RWPE1 (cell line): Measurements from ENCODE around the gene N4BP3.
A peak's percentile ranks its signal among the peaks of the same experiment; 100 is the strongest.

Experiments used
- CTCF ChIA-PET: fragments of 350-600 bp; sonication (Branson Sonifier 250); formaldehyde crosslinking; extraction: SDS; loops from one replicate; lab custom pipeline; 2021; lab: Yijun Ruan, JAX
- POLR2A ChIA-PET: fragments of 400-600 bp; formaldehyde crosslinking; extraction: SDS; loops from one replicate; lab custom pipeline; 2020; ENCODE audit warnings: antibody characterized with exemption; ENCODE audit not compliant: low non-redundant PET; lab: Yijun Ruan, JAX
- DNase-seq: peaks from one replicate; pipeline ENCODE4 v3.0.0; 2012; ENCODE audit warnings: low spot score
- H3K27ac ChIP-seq: fragments of 450-650 bp; 2 replicates; pipeline ENCODE4 v1.5.1; 2017
- TF ChIP-seq, protein P1 (sequence below): fragments of 450-650 bp; conservative IDR thresholded peaks from 2 replicates; pipeline ENCODE4 v1.5.1; 2017; ENCODE audit warnings: low read depth, mild to moderate bottlenecking

The N4BP3 gene

GRCh38 chr5:178130576-178131445 lies 17.5 kb downstream of the N4BP3 start, which contains the start of gene RMND5B:
Gene RMND5B (plus strand): TSS chr5:178131014. CDS start chr5:178138120, 7,106 bp downstream.
- POLR2A ChIA-PET = interaction anchor here (0.6 to 2.0 kb wide), 3 partner anchors 9 to 560 kb away, joined by 4 to 8 read pairs (median 4); no protein-coding TSS in a partner anchor
- TF ChIP-seq, protein P1, sequence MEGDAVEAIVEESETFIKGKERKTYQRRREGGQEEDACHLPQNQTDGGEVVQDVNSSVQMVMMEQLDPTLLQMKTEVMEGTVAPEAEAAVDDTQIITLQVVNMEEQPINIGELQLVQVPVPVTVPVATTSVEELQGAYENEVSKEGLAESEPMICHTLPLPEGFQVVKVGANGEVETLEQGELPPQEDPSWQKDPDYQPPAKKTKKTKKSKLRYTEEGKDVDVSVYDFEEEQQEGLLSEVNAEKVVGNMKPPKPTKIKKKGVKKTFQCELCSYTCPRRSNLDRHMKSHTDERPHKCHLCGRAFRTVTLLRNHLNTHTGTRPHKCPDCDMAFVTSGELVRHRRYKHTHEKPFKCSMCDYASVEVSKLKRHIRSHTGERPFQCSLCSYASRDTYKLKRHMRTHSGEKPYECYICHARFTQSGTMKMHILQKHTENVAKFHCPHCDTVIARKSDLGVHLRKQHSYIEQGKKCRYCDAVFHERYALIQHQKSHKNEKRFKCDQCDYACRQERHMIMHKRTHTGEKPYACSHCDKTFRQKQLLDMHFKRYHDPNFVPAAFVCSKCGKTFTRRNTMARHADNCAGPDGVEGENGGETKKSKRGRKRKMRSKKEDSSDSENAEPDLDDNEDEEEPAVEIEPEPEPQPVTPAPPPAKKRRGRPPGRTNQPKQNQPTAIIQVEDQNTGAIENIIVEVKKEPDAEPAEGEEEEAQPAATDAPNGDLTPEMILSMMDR = no peak

DNA sequence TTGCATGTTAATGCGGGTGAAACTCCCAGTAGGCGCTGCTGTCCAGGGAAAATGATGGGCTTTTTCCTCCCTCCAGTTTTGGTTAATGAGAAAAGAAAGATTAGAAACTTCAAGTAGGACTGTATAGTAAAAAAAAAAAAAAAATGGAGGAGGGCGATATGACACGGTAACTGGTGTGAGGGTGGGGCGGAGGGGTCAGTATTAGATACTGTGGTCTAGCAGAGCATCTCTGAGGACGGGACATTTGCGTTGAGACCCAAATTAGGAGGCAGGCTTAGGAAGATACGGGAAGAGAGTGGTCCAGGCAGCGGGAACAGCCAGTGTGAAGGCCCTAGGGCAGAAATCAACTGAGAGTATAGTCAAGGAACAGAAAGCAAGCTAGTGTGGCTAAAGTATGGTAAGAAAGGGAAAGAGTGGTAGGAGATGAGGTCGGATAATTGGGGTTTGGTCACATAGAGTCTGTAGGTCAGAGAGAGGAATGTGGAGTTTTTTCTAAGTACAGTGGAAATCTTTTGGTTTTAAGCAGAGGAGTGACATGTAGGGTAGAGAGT lies 18.2 kb downstream of the N4BP3 start:
- TF ChIP-seq, protein P1 = no peak
- peak overlapping the region; percentile 92 for H3K27ac ChIP-seq
- POLR2A ChIA-PET = interaction anchor here (0.6 to 2.0 kb wide), 3 partner anchors 10 to 561 kb away, joined by 4 to 8 read pairs (median 4); no protein-coding TSS in a partner anchor
- CTCF ChIA-PET = interaction anchor here (0.6 to 1.2 kb wide), 4 partner anchors 13 to 959 kb away, joined by 3 to 6 read pairs (median 4); no protein-coding TSS in a partner anchor
- DNase-seq = no peak

More at GRCh38 chr5:178130576-178131445, 17.5 kb downstream of the N4BP3 start, which contains the start of gene RMND5B:
- CTCF ChIA-PET = interaction anchor here (0.6 to 0.8 kb wide), 2 partner anchors 23 to 140 kb away, joined by 3 to 6 read pairs; partner anchors contain the start of gene NHP2
- DNase-seq = peak; percentile 94
- H3K27ac ChIP-seq = peak within 1 kb of the TSS; percentile 92

- no peak overlapping the region; the same call in 1 of the 2 replicates for H3K27ac ChIP-seq
- POLR2A ChIA-PET = no interaction called here
- CTCF ChIA-PET = interaction anchor here (2.0 to 4.4 kb wide), 2 partner anchors 16 to 61 kb away, joined by 5 to 28 read pairs; no protein-coding TSS in a partner anchor
Measured at GRCh38 chr5:178136990-178137389, 23.7 kb downstream of the N4BP3 start.

DNA sequence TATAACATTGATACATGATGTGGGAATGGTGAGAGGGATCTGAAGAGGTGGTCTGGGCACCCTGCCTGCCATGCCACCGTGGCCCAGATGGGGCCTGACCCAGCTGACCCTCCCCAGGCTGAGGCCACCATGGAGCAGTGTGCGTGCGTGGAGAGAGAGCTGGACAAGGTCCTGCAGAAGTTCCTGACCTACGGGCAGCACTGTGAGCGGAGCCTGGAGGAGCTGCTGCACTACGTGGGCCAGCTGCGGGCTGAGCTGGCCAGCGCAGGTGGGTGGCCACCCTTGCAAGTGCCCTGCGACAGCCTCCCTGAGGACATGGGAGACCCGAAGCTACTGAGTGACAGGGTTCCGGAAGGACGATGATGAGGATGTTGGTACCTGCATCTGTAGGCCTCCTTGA lies 24.7 kb downstream of the N4BP3 start:
- ChIA-PET CTCF (interaction anchor here (2.0 to 4.4 kb wide), 2 partner anchors 17 to 62 kb away, joined by 5 to 28 read pairs; no protein-coding TSS in a partner anchor), POLR2A (interaction anchor here (1.0 kb wide), 1 partner anchor 16 kb away, joined by 3 read pairs; the partner anchor contains the start of gene NHP2)
- DNase-seq = no peak
- no peak overlapping the region for H3K27ac ChIP-seq
- TF ChIP-seq, protein P1 = no peak

More at GRCh38 chr5:178136990-178137389, 23.7 kb downstream of the N4BP3 start:
- TF ChIP-seq, protein P1 = no peak
- DNase-seq = no peak

DNA sequence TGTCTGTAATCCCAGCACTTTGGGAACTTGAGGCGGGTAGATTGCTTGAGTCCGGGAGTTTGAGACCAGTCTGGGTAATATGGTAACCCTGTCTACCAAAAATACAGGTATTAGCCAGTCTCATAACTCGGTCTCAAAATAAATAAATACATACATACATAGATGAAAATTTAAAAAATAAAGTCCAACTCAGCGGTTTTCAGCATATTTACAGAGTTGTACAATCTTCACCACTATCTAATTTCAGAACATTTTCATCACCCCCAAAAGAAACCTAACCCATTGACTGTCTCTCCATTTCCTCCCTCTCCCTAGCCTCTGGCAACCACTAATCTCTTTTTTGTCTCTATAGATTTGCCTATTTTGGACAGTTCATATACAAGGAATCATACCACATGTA lies 28.2 kb downstream of the N4BP3 start:
- ChIA-PET POLR2A (no interaction called here), CTCF (interaction anchor here (1.0 to 9.3 kb wide), 3 partner anchors 65 to 66 kb away, joined by 5 to 175 read pairs (median 6); no protein-coding TSS in a partner anchor)
- H3K27ac ChIP-seq = no peak overlapping the region
- no peak for DNase-seq
- TF ChIP-seq, protein P1 = no peak
